B cell (primary cell): Measurements from ENCODE around the gene LYST. TPM values are rescaled to one million over a fixed set of nuclear protein-coding genes. Genes with fewer than 3 reads are reported as not detected.

ENCODE experiments used
- ATAC-seq: fragments of 200-7000 bp; cut with Tn5 transposase; one replicate; pipeline ENCODE4 v1.10.0; 2021; ENCODE audit warnings: low read depth, mild to moderate bottlenecking, moderate number of reproducible peaks, moderate library complexity
- CTCF ChIA-PET: fragments of 350-600 bp; sonication (Branson Sonifier 250); formaldehyde crosslinking; loops from one replicate; lab custom pipeline; 2021; ENCODE audit warnings: antibody characterized with exemption, inconsistent platforms; lab: Charles Lee
- POLR2A ChIA-PET: fragments of 350-600 bp; sonication (Branson Sonifier 250); formaldehyde crosslinking; loops from one replicate; lab custom pipeline; 2021; ENCODE audit warnings: antibody characterized with exemption; lab: Charles Lee
- DNase-seq: peaks from one replicate; pipeline ENCODE4 v3.0.0; 2013
- H2AFZ ChIP-seq: 2 replicates; pipeline ENCODE4 v1.6.1; 2012; ENCODE audit warnings: mild to moderate bottlenecking, low read depth, low read length; ENCODE audit not compliant: insufficient read depth, poor library complexity, severe bottlenecking
- H3K27ac ChIP-seq, 2 donors: 1 replicate in 1 of 2; 2 replicates in 1 of 2; pipeline ENCODE4 v1.5.1; 2012 to 2013; ENCODE audit warnings: low read length in 2 of 2, mild to moderate bottlenecking in 2 of 2, moderate library complexity in 1 of 2
- H3K27me3 ChIP-seq, 4 experiments: fragments of 200-600 bp in 1 of 4; sonication (generic) in 1 of 4; replicated peaks in 1 of 4; 1 replicate in 2 of 4; 2 replicates in 2 of 4; pipeline versions ENCODE4 v1.6.1 to v1.7.0; 2013 to 2016; ENCODE audit warnings: low read length in 3 of 4, mild to moderate bottlenecking in 2 of 4, mixed read lengths in 1 of 4, moderate library complexity in 1 of 4; ENCODE audit not compliant: insufficient read depth in 4 of 4, control insufficient read depth in 3 of 4; ENCODE audit errors: control extremely low read depth in 1 of 4
- H3K36me3 ChIP-seq, 2 experiments: replicated peaks in 1 of 2; 1 replicate in 1 of 2; 2 replicates in 1 of 2; pipeline versions ENCODE4 v1.6.1 to v1.7.1; 2013; ENCODE audit warnings: low read length in 1 of 2; ENCODE audit not compliant: insufficient read depth in 2 of 2, control insufficient read depth in 1 of 2; ENCODE audit errors: control extremely low read depth in 1 of 2, extremely low read depth in 1 of 2
- H3K4me1 ChIP-seq, 2 donors: fragments of 200-600 bp in 1 of 2; sonication (generic) in 1 of 2; 1 replicate in 1 of 2; 2 replicates in 1 of 2; pipeline versions ENCODE4 v1.5.1 to v1.6.1; 2013 to 2017; ENCODE audit warnings: low read length in 2 of 2; ENCODE audit not compliant: control insufficient read depth in 2 of 2, insufficient read depth in 2 of 2
- H3K4me2 ChIP-seq: replicated peaks from 2 replicates; pipeline ENCODE3; 2012; ENCODE audit warnings: mild to moderate bottlenecking, low read depth, low read length; ENCODE audit not compliant: poor library complexity, severe bottlenecking
- H3K4me3 ChIP-seq, 5 experiments: fragments of 200-600 bp in 1 of 5; sonication (generic) in 1 of 5; 1 replicate in 3 of 5; 2 replicates in 2 of 5; pipeline versions ENCODE4 v1.5.1 to v1.7.0; 2011 to 2016; ENCODE audit warnings: low read length in 4 of 5, mild to moderate bottlenecking in 4 of 5, low read depth in 2 of 5, control low read depth in 1 of 5, moderate library complexity in 1 of 5; ENCODE audit not compliant: insufficient read depth in 1 of 5; ENCODE audit errors: control extremely low read depth in 1 of 5, extremely low read depth in 1 of 5
- H3K79me2 ChIP-seq: fragments of 200-600 bp; sonication (generic); one replicate; pipeline ENCODE4 v1.6.0; 2016; ENCODE audit warnings: low read length; ENCODE audit not compliant: control insufficient read depth, insufficient read depth
- H3K9ac ChIP-seq: fragments of 200-600 bp; sonication (generic); 2 replicates; pipeline ENCODE4 v1.6.1; 2017; ENCODE audit warnings: mild to moderate bottlenecking, low read length, moderate library complexity
- H3K9me3 ChIP-seq, 3 donors: one replicate each; pipeline versions ENCODE4 v1.6.1 to v1.7.1; 2013; ENCODE audit warnings: low read length in 2 of 3; ENCODE audit not compliant: control insufficient read depth in 2 of 3, insufficient read depth in 1 of 3; ENCODE audit errors: control extremely low read depth in 1 of 3
- H4K20me1 ChIP-seq: 2 replicates; pipeline ENCODE4 v1.6.0; 2012; ENCODE audit warnings: mild to moderate bottlenecking, low read length; ENCODE audit not compliant: insufficient read depth, control insufficient read depth, poor library complexity, severe bottlenecking
- H3K27ac Mint-ChIP-seq: one replicate; pipeline ENCODE4 v1.8.0; 2021; ENCODE audit warnings: mixed read lengths
- H3K27me3 Mint-ChIP-seq: one replicate; pipeline ENCODE4 v1.8.0; 2021; ENCODE audit warnings: mixed read lengths
- H3K4me1 Mint-ChIP-seq: one replicate; pipeline ENCODE4 v1.8.0; 2021; ENCODE audit warnings: mixed read lengths
- H3K4me3 Mint-ChIP-seq: one replicate; pipeline ENCODE4 v1.8.0; 2021; ENCODE audit warnings: mixed read lengths
- H3K9me3 Mint-ChIP-seq: one replicate; pipeline ENCODE4 v1.8.0; 2022; ENCODE audit warnings: mixed read lengths; ENCODE audit not compliant: insufficient read depth
- EZH2 ChIP-seq: IDR thresholded peaks from 2 replicates; pipeline ENCODE4 v1.6.1; 2012; ENCODE audit warnings: borderline replicate concordance, low read depth, mild to moderate bottlenecking, moderate library complexity, low read length; ENCODE audit not compliant: insufficient read depth, poor library complexity, severe bottlenecking
- WGBS: methylation state at CpG from one replicate; pipeline ENCODE4 v1.1.5; 2013; ENCODE audit warnings: missing lambda C conversion rate; ENCODE audit not compliant: insufficient coverage; 5-methylcytosine and 5-hydroxymethylcytosine counted together
- intact Hi-C: fragments of 100-400 bp; cut with micrococcal nuclease; formaldehyde crosslinking; loops from one replicate; pipeline ENCODE4 v1.10.0; 2022
- polyA plus RNA-seq: library from polyadenylated mRNA; depleted of rRNA; stranded (reverse); fragments of >200 nt; gene quantifications from 2 replicates; pipeline ENCODE4 v1.2.3, GENCODE V29; 2012
- total RNA-seq, 2 donors: library from RNA; stranded (reverse); fragments of 120-200 nt in 1 of 2; gene quantifications; 1 replicate in 1 of 2; 2 replicates in 1 of 2; pipeline versions ENCODE4 v1.2.3 to v1.2.4, GENCODE V29; 2013 to 2022
- TF ChIP-seq, protein P1 (sequence below): fragments of 200-600 bp; IDR thresholded peaks from one replicate; pipeline ENCODE4 v1.8.0; 2022; ENCODE audit warnings: antibody characterized with exemption, mild to moderate bottlenecking

The LYST gene
- total and polyA plus RNA-seq, 2 donors (not counting 1 experiment from before 2014, with no cell fraction given): 50.4 to 120 TPM

DNA sequence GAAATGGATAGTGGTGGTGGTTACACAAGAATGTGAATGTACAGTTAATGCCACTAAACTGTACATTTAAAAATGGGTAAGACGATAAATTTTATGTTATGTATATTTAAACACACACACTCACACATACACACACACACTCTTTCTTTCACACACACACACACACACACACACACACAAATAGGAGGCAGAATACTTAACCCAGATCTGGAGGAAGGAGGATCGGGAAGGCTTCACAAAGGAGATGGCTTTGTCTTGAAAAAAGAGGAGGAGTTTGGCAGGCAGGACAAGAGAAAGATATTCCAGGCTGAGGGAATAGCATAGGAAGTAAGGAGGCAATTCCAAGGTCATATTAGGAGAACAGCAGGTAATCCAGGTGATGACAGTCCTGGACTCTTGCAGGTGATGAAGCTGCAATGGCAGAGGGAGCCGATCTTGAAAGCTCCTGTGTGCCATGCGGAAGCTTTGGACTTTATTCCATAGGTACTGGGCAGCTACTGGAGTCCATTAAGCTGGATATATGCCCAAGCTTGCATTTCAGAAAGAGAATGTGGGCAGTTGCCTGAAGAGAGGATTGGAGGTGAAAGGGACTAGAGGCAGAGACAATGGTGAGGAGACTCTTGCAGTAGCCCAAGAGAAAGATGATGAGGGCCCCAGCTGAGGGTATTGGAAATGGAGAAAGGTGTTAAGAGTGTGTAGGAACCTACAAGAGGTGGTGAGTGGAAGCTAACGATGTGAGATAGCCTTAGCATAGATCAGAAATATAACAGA is 15.4 kb upstream of the LYST start:
- H3K9me3 ChIP-seq: peaks cover 0 to 5% (median 0%) of the 10 kb centered on the region in 3 donors
- H3K79me2 ChIP-seq: peaks cover 4% of the 10 kb centered on the region
- no peak overlapping the region for H2AFZ ChIP-seq
- peaks cover 35 to 38% of the 10 kb centered on the region in 2 donors for H3K4me1 ChIP-seq
- Mint-ChIP-seq H3K27ac (peak overlapping the region; percentile 29), H3K9me3 (no peaks in the 10 kb centered on the region), H3K4me3 (no peak overlapping the region), H3K4me1 (peaks cover 53% of the 10 kb centered on the region), H3K27me3 (no peaks in the 10 kb centered on the region)
- TF ChIP-seq, protein P1, sequence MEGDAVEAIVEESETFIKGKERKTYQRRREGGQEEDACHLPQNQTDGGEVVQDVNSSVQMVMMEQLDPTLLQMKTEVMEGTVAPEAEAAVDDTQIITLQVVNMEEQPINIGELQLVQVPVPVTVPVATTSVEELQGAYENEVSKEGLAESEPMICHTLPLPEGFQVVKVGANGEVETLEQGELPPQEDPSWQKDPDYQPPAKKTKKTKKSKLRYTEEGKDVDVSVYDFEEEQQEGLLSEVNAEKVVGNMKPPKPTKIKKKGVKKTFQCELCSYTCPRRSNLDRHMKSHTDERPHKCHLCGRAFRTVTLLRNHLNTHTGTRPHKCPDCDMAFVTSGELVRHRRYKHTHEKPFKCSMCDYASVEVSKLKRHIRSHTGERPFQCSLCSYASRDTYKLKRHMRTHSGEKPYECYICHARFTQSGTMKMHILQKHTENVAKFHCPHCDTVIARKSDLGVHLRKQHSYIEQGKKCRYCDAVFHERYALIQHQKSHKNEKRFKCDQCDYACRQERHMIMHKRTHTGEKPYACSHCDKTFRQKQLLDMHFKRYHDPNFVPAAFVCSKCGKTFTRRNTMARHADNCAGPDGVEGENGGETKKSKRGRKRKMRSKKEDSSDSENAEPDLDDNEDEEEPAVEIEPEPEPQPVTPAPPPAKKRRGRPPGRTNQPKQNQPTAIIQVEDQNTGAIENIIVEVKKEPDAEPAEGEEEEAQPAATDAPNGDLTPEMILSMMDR: no peak
- no peak for TF ChIP-seq EZH2
- H3K4me3 ChIP-seq: no peak overlapping the region
- DNase-seq: no peak
- H3K27ac ChIP-seq: no peak overlapping the region
- POLR2A ChIA-PET: no interaction called here
- no peak overlapping the region for H3K4me2 ChIP-seq
- 98% methylated on average over 3 of the region's 5 CpGs for WGBS
- ATAC-seq: no peak
- CTCF ChIA-PET: no interaction called here
- no peaks in the 10 kb centered on the region for H3K27me3 ChIP-seq
- H4K20me1 ChIP-seq: no peaks in the 10 kb centered on the region
- no peaks in the 10 kb centered on the region for H3K36me3 ChIP-seq
- H3K9ac ChIP-seq: no peak overlapping the region
- intact Hi-C loops: no loop called here
